ENCODE results near the gene YJEFN3.

- TF ChIP-seq FOXK2 (IDR thresholded peaks at IDR 0.05), result no peak
- TF ChIP-seq CTBP1 (IDR thresholded peaks at IDR 0.05; ENCODE audit: borderline replicate concordance), result no peak
- no peak for TF ChIP-seq PKNOX1 (IDR thresholded peaks at IDR 0.05)
- TF ChIP-seq NFRKB (IDR thresholded peaks at IDR 0.05), result no peak
- TF ChIP-seq ARNT (IDR thresholded peaks at IDR 0.05), result no peak
- no peak for TF ChIP-seq ZNF384 (IDR thresholded peaks at IDR 0.05)
- no peak for TF ChIP-seq ELF4 (IDR thresholded peaks at IDR 0.05)
Measured at GRCh38 chr19:19491321-19492025, 37.2 kb upstream of the YJEFN3 start.

Measured in HEK293T (cell line).